ENCODE measurements around the gene ERBB4. TPM values are rescaled to one million over a fixed set of nuclear protein-coding genes. Genes with fewer than 3 reads are reported as not detected.

The ERBB4 gene
- total RNA-seq, 1 donor from 2014 or later, result 10.2 TPM

GRCh38 chr2:211423018-211423417 lies 1115.6 kb downstream of the ERBB4 start:
- no peak for DNase-seq (ENCODE audit: low spot score)

- DNase-seq (ENCODE audit: low spot score), result no peak
Observed at GRCh38 chr2:211417544-211417943, 1121.1 kb downstream of the ERBB4 start.

- no peak for DNase-seq (ENCODE audit: low spot score)
Observed at GRCh38 chr2:211416373-211416772, 1122.2 kb downstream of the ERBB4 start.

GRCh38 chr2:211413746-211414145 lies 1124.9 kb downstream of the ERBB4 start:
- DNase-seq (ENCODE audit: low spot score), result no peak

GRCh38 chr2:211408483-211408891 lies 1130.1 kb downstream of the ERBB4 start:
- DNase-seq (ENCODE audit: low spot score), result no peak

- DNase-seq (ENCODE audit: low spot score), result no peak
Observed at GRCh38 chr2:211407076-211407475, 1131.5 kb downstream of the ERBB4 start.

GRCh38 chr2:211405036-211405435 lies 1133.6 kb downstream of the ERBB4 start:
- no peak for DNase-seq (ENCODE audit: low spot score)

- no peak for DNase-seq (ENCODE audit: low spot score)
Observed at GRCh38 chr2:211404098-211404497, 1134.5 kb downstream of the ERBB4 start.

- no peak for DNase-seq (ENCODE audit: low spot score)
Observed at GRCh38 chr2:211401328-211401727, 1137.3 kb downstream of the ERBB4 start.

GRCh38 chr2:211397764-211398163 lies 1140.8 kb downstream of the ERBB4 start:
- DNase-seq (ENCODE audit: low spot score), result no peak

GRCh38 chr2:211396815-211397214 lies 1141.8 kb downstream of the ERBB4 start:
- DNase-seq (ENCODE audit: low spot score), result no peak

GRCh38 chr2:211391189-211391567 lies 1147.4 kb downstream of the ERBB4 start:
- DNase-seq (ENCODE audit: low spot score), result no peak

GRCh38 chr2:211390536-211391188 lies 1147.9 kb downstream of the ERBB4 start:
- DNase-seq (ENCODE audit: low spot score), result no peak

- DNase-seq (ENCODE audit: low spot score), result no peak
Observed at GRCh38 chr2:211387734-211388133, 1150.9 kb downstream of the ERBB4 start.

- DNase-seq (ENCODE audit: low spot score), result no peak
Observed at GRCh38 chr2:211380041-211380440, 1158.6 kb downstream of the ERBB4 start.

- DNase-seq (ENCODE audit: low spot score), result no peak
Observed at GRCh38 chr2:211376410-211376809, 1162.2 kb downstream of the ERBB4 start.

- DNase-seq (ENCODE audit: low spot score), result no peak
Observed at GRCh38 chr2:211373203-211373602, 1165.4 kb downstream of the ERBB4 start.

- no peak for DNase-seq (ENCODE audit: low spot score)
Observed at GRCh38 chr2:211371465-211371864, 1167.1 kb downstream of the ERBB4 start.

GRCh38 chr2:211368467-211368866 lies 1170.1 kb downstream of the ERBB4 start:
- DNase-seq (ENCODE audit: low spot score), result no peak

- no peak for DNase-seq (ENCODE audit: low spot score)
Observed at GRCh38 chr2:211367711-211368110, 1170.9 kb downstream of the ERBB4 start.

GRCh38 chr2:211367293-211367692 lies 1171.3 kb downstream of the ERBB4 start:
- DNase-seq (ENCODE audit: low spot score), result no peak

- DNase-seq (ENCODE audit: low spot score), result no peak
Observed at GRCh38 chr2:211364911-211365310, 1173.7 kb downstream of the ERBB4 start.

GRCh38 chr2:211361383-211361782 lies 1177.2 kb downstream of the ERBB4 start:
- no peak for DNase-seq (ENCODE audit: low spot score)

GRCh38 chr2:211359347-211359746 lies 1179.3 kb downstream of the ERBB4 start:
- no peak for DNase-seq (ENCODE audit: low spot score)

Measured in ureter (tissue), 1 donor.